Spleen (tissue), 11 donors: ENCODE measurements around the gene PKD1. TPM values are rescaled to one million over a fixed set of nuclear protein-coding genes. Genes with fewer than 3 reads are reported as not detected.

Experiments
- DNase-seq: peaks from one replicate; pipeline ENCODE4 v3.0.0-alpha.2; 2020
- H3K27ac ChIP-seq, 8 donors: fragments of 200-600 bp; sonication (generic) in 7 of 8; 1 replicate in 4 of 8; 2 replicates in 4 of 8; pipeline versions ENCODE4 v1.5.0 to v1.8.0; 2016 to 2021; ENCODE audit warnings: inconsistent platforms in 4 of 8, mild to moderate bottlenecking in 4 of 8, moderate library complexity in 1 of 8
- H3K27me3 ChIP-seq, 7 donors: fragments of 200-600 bp; sonication (generic) in 6 of 7; replicated peaks in 1 of 7; 1 replicate in 4 of 7; 2 replicates in 3 of 7; pipeline versions ENCODE4 v1.5.0 to v1.8.0; 2016 to 2021; ENCODE audit warnings: inconsistent platforms in 3 of 7, mild to moderate bottlenecking in 1 of 7
- H3K36me3 ChIP-seq, 6 donors: fragments of 200-600 bp; sonication (generic) in 5 of 6; 1 replicate in 4 of 6; 2 replicates in 2 of 6; pipeline versions ENCODE4 v1.5.0 to v1.8.0; 2016 to 2021; ENCODE audit warnings: inconsistent platforms in 2 of 6
- H3K4me1 ChIP-seq, 6 donors: fragments of 200-600 bp; sonication (generic) in 5 of 6; 1 replicate in 3 of 6; 2 replicates in 3 of 6; pipeline versions ENCODE4 v1.5.0 to v1.8.0; 2016 to 2021; ENCODE audit warnings: inconsistent platforms in 3 of 6
- H3K4me3 ChIP-seq, 8 donors: fragments of 200-600 bp; sonication (generic) in 7 of 8; 1 replicate in 4 of 8; 2 replicates in 4 of 8; pipeline versions ENCODE4 v1.5.0 to v1.8.0; 2016 to 2021; ENCODE audit warnings: inconsistent platforms in 4 of 8, mild to moderate bottlenecking in 4 of 8, moderate library complexity in 2 of 8
- H3K9me3 ChIP-seq, 8 donors: fragments of 200-600 bp; sonication (generic) in 7 of 8; 1 replicate in 4 of 8; 2 replicates in 4 of 8; pipeline versions ENCODE4 v1.5.0 to v1.8.0; 2016 to 2021; ENCODE audit warnings: inconsistent platforms in 4 of 8
- POLR2A ChIP-seq, 3 donors: fragments of 450-650 bp; IDR thresholded peaks; one replicate each; pipeline ENCODE4 v1.5.1; 2017; ENCODE audit warnings: antibody characterized with exemption in 3 of 3, mild to moderate bottlenecking in 1 of 3
- POLR2AphosphoS5 ChIP-seq, 3 donors: sonication (generic); formaldehyde crosslinking; IDR thresholded peaks; one replicate each; pipeline ENCODE4 v1.5.1; 2017; ENCODE audit warnings: antibody characterized with exemption in 3 of 3
- WGBS, 5 donors: extraction: QIAGEN DNeasy Blood & Tissue Kit in 3 of 5; methylation state at CpG; one replicate each; pipeline versions ENCODE4 v1.1.5 to v1.1.7; 2013 to 2018; 5-methylcytosine and 5-hydroxymethylcytosine counted together
- intact Hi-C: fragments of 100-400 bp; cut with DNase I; formaldehyde crosslinking; loops from one replicate; pipeline ENCODE4 v1.15.0; 2023; ENCODE audit warnings: low total_unique reads
- polyA plus RNA-seq, 3 donors: library from polyadenylated mRNA; stranded (reverse); fragments of 200-250 nt; gene quantifications; one replicate each; pipeline ENCODE4 v1.2.1, GENCODE V29; 2013
- total RNA-seq, 7 donors: library from RNA; depleted of rRNA in 3 of 7; stranded (reverse); fragments of >200 nt in 3 of 7; fragmentation: NEBNext Ultra II Directional in 4 of 7; extraction: Animal tissue kit (Norgen Biotek cat#: 25700) in 4 of 7; gene quantifications; one replicate each; pipeline versions ENCODE4 v1.1.0 to v1.2.1, GENCODE V29; 2016 to 2021
- TF ChIP-seq, protein P1 (sequence below), 11 experiments: fragments of 200-600 bp in 7 of 11; fragments of 450-650 bp in 4 of 11; sonication (generic) in 4 of 11; IDR thresholded peaks in 8 of 11; conservative IDR thresholded peaks in 3 of 11; 1 replicate in 7 of 11; 2 replicates in 4 of 11; pipeline versions ENCODE4 v1.4.0 to v1.8.0; 2016 to 2021; ENCODE audit warnings: antibody characterized with exemption in 11 of 11, inconsistent platforms in 4 of 11, mild to moderate bottlenecking in 1 of 11
- donor health status: healthy with polysubstance abuse.
- donor health status: DM: no; HTN: no; CAD: no; lungs with moderate emphysema.
- donor health status: DM: no; HTN: no; CAD: no.
- donor health status: Bipolar disorder and iron deficiency.
- donor health status: healthy.
- donor health status: DM: no; HTN: no; CAD: no.
- donor health status: DM: yes; HTN: yes; CAD: no.

PKD1 gene
- total and polyA plus RNA-seq, 10 donors = 14.0 to 124 (median 79.8) TPM

GRCh38 chr16:2086812-2087747 is 48.6 kb downstream of the PKD1 start:
- Histone ChIP-seq H3K27ac (peak overlapping the region in 2 of 8 donors; percentile 12 to 24), H3K27me3 (no peaks in the 10 kb centered on the region), H3K4me1 (peaks cover 0 to 57% (median 27%) of the 10 kb centered on the region in 6 donors), H3K9me3 (no peaks in the 10 kb centered on the region), H3K4me3 (no peak overlapping the region), H3K36me3 (peaks cover 0 to 97% (median 89%) of the 10 kb centered on the region in 6 donors)
- intact Hi-C loops = no loop called here
- TF ChIP-seq POLR2AphosphoS5 (IDR thresholded peaks at IDR 0.05) = peak in 1 of 3 donors; percentile 30
- TF ChIP-seq, protein P1, sequence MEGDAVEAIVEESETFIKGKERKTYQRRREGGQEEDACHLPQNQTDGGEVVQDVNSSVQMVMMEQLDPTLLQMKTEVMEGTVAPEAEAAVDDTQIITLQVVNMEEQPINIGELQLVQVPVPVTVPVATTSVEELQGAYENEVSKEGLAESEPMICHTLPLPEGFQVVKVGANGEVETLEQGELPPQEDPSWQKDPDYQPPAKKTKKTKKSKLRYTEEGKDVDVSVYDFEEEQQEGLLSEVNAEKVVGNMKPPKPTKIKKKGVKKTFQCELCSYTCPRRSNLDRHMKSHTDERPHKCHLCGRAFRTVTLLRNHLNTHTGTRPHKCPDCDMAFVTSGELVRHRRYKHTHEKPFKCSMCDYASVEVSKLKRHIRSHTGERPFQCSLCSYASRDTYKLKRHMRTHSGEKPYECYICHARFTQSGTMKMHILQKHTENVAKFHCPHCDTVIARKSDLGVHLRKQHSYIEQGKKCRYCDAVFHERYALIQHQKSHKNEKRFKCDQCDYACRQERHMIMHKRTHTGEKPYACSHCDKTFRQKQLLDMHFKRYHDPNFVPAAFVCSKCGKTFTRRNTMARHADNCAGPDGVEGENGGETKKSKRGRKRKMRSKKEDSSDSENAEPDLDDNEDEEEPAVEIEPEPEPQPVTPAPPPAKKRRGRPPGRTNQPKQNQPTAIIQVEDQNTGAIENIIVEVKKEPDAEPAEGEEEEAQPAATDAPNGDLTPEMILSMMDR (IDR thresholded peaks at IDR 0.05 in 8 of 11, conservative IDR thresholded peaks at IDR 0.05 in 3 of 11) = no peak
- TF ChIP-seq POLR2A (IDR thresholded peaks at IDR 0.05) = no peak
- WGBS, 5 donors = 85 to 92% (median 87%) methylated on average over 17 to 30 of the region's 30 CpGs
- DNase-seq = no peak

DNA sequence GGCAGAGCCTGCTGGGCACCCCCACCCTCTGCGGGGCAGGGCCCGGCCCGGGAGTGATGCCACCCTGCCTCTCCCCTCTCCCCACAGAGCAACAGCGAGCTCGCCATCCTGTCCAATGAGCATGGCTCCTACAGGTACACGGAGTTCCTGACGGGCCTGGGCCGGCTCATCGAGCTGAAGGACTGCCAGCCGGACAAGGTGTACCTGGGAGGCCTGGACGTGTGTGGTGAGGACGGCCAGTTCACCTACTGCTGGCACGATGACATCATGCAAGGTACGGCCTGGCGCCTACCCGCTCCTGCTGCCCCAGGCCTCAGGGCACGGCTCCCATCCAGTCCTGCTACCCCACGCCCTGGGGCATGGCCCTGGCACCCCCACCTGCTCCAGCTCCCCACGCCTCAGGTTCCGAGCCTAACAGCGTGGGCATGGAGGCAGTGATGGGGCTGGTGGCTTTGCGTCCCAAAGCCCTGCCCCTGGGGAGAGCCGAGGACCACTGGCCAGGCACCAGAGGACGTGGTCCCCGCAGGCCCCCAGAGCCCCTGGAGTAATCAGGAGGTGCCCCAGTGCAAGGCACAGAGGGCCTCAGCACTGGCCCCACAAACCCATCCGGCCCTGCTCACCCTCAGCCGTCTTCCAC is 49.5 kb downstream of the PKD1 start:
- Histone ChIP-seq H3K36me3 (peaks cover 0 to 97% (median 89%) of the 10 kb centered on the region in 6 donors), H3K27ac (peak overlapping the region in 1 of 8 donors; percentile 12), H3K27me3 (no peaks in the 10 kb centered on the region), H3K4me3 (no peak overlapping the region), H3K4me1 (peaks cover 4 to 57% (median 25%) of the 10 kb centered on the region in 6 donors), H3K9me3 (no peaks in the 10 kb centered on the region)
- no peak for DNase-seq
- TF ChIP-seq POLR2A (IDR thresholded peaks at IDR 0.05) = no peak
- peak in 1 of 3 donors; percentile 60 for TF ChIP-seq POLR2AphosphoS5 (IDR thresholded peaks at IDR 0.05)
- TF ChIP-seq, protein P1 (IDR thresholded peaks at IDR 0.05 in 8 of 11, conservative IDR thresholded peaks at IDR 0.05 in 3 of 11) = no peak
- intact Hi-C loops = no loop called here
- WGBS, 5 donors = 92 to 97% (median 95%) methylated on average over 5 to 27 of the region's 27 CpGs

DNA sequence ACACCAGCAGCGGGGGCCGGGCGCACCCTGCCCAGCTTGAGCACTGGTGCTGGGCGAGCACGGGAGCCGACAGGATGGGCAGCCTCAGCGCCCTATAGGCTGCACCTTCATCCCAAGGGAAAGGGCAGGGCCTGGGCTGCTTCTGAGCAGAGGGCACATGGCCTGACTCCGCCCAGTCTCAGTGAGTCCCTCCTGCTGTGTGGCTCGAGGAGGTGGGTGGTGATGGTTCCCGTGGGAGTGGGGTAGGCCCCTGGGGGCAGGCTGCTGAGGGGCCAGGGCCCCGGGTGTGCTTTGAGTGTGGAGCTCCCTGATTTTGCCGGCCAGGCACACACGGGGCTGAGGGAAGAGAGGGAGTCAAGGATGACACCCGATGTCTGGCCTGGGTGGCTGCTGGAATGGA is 50.0 kb downstream of the PKD1 start:
- no peaks in the 10 kb centered on the region for H3K27me3 ChIP-seq
- no peak overlapping the region for H3K4me3 ChIP-seq
- intact Hi-C loops = no loop called here
- TF ChIP-seq POLR2AphosphoS5 (IDR thresholded peaks at IDR 0.05) (peak in 1 of 3 donors; percentile 17), POLR2A (IDR thresholded peaks at IDR 0.05) (no peak)
- H3K27ac ChIP-seq = no peak overlapping the region
- H3K9me3 ChIP-seq = no peaks in the 10 kb centered on the region
- WGBS, 5 donors = 79 to 88% (median 84%) methylated on average over 3 to 14 of the region's 14 CpGs
- no peak for DNase-seq
- H3K36me3 ChIP-seq = peaks cover 0 to 100% (median 95%) of the 10 kb centered on the region in 6 donors
- peaks cover 4 to 55% (median 25%) of the 10 kb centered on the region in 6 donors for H3K4me1 ChIP-seq

DNA sequence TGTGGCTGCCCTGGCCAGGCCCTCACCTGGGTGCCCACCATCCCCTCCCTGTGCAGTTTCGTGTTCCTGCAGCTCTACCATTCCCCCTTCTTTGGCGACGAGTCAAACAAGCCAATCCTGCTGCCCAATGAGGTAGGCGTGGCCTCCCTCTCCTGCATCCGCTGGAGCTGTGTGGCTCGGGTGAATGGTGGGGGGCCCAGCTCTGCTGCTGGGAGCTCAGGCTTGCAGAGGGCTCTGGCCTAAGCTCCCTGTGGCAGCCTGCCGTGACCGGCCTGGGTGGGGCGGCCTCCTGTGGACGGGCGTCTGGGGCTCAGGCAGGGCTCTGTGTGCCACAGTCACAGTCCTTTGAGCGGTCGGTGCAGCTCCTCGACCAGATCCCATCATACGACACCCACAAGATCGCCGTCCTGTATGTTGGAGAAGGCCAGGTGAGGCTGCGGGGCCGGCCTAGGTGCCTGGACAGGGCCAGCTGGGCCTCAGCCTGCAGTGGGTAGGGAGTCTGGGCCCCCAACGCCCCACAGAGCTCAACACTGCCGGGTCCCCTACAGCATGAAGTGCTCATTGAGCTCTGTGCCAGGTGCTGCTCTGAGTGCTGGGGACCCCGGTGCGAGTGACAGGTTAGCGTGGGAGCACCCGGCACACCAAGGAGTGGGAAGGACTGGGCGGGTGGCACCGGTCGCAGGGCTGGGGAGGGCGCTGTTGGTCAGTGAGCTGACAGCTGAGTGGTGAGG is 50.6 kb downstream of the PKD1 start:
- Histone ChIP-seq H3K27ac (no peak overlapping the region), H3K4me1 (peaks cover 4 to 49% (median 21%) of the 10 kb centered on the region in 6 donors), H3K9me3 (no peaks in the 10 kb centered on the region), H3K36me3 (peaks cover 0 to 100% (median 97%) of the 10 kb centered on the region in 6 donors), H3K4me3 (no peak overlapping the region), H3K27me3 (no peaks in the 10 kb centered on the region)
- intact Hi-C loops = no loop called here
- 93 to 95% (median 95%) methylated on average over 16 to 29 of the region's 29 CpGs for WGBS, 5 donors
- peak in 1 of 3 donors; percentile 10 for TF ChIP-seq POLR2AphosphoS5 (IDR thresholded peaks at IDR 0.05)
- TF ChIP-seq, protein P1 (IDR thresholded peaks at IDR 0.05 in 8 of 11, conservative IDR thresholded peaks at IDR 0.05 in 3 of 11) = no peak
- DNase-seq = no peak
